GM19468 (cell line): Measurements from ENCODE around the gene DPP9.

Experiments used
- ATAC-seq: cut with Tn5 transposase; IDR thresholded peaks from one replicate; pipeline ENCODE4 v1.9.1; 2021; ENCODE audit warnings: mild to moderate bottlenecking, moderate library complexity, moderate number of reproducible peaks; ENCODE audit not compliant: unreplicated experiment; ENCODE audit errors: extremely low read depth

The DPP9 gene

GRCh38 chr19:4638828-4639530 is 84.7 kb downstream of the DPP9 start, which contains the start of gene TNFAIP8L1:
TNFAIP8L1 (plus strand) TSS chr19:4639516; CDS start chr19:4651870, 12,354 bp downstream.
- ATAC-seq = peak; percentile 53

- ATAC-seq = no peak
Observed at GRCh38 chr19:4638317-4638716, 85.3 kb downstream of the DPP9 start.

- ATAC-seq = no peak
Observed at GRCh38 chr19:4636761-4637160, 86.9 kb downstream of the DPP9 start.

- no peak for ATAC-seq
Observed at GRCh38 chr19:4636151-4636717, 87.4 kb downstream of the DPP9 start.

GRCh38 chr19:4635754-4636116 is 87.9 kb downstream of the DPP9 start:
- ATAC-seq = no peak

GRCh38 chr19:4633140-4633967 is 90.3 kb downstream of the DPP9 start:
- ATAC-seq = no peak
